ENCODE data around the gene NPY4R.
"Not testable (repeated sequence)": the region's sequence is repeated elsewhere in the genome, so short reads cannot be mapped to it uniquely, and the experiment has no call there.

The NPY4R gene

GRCh38 chr10:46465765-46466164, at the start of gene NPY4R:
NPY4R (minus strand) TSS chr10:46465958; CDS start chr10:46462635, 3,323 bp downstream.
- not testable (repeated sequence) for DNase-seq

- no peak for DNase-seq
Observed at GRCh38 chr10:46515366-46515765, 49.6 kb upstream of the NPY4R start.

GRCh38 chr10:46514899-46515298, 49.1 kb upstream of the NPY4R start:
- DNase-seq = no peak

- no peak for DNase-seq
Observed at GRCh38 chr10:46514431-46514861, 48.7 kb upstream of the NPY4R start.

GRCh38 chr10:46513333-46513732, 47.6 kb upstream of the NPY4R start:
- not testable (repeated sequence) for DNase-seq

GRCh38 chr10:46512725-46513124, 47.0 kb upstream of the NPY4R start:
- DNase-seq = not testable (repeated sequence)

GRCh38 chr10:46512002-46512401, 46.2 kb upstream of the NPY4R start:
- not testable (repeated sequence) for DNase-seq

GRCh38 chr10:46499990-46500389, 34.2 kb upstream of the NPY4R start:
- not testable (repeated sequence) for DNase-seq

- DNase-seq = not testable (repeated sequence)
Observed at GRCh38 chr10:46498985-46499703, 33.4 kb upstream of the NPY4R start.

- DNase-seq = not testable (repeated sequence)
Observed at GRCh38 chr10:46497878-46498277, 32.1 kb upstream of the NPY4R start.

- DNase-seq = not testable (repeated sequence)
Observed at GRCh38 chr10:46497401-46497800, 31.6 kb upstream of the NPY4R start.

- DNase-seq = not testable (repeated sequence)
Observed at GRCh38 chr10:46491364-46492114, 25.8 kb upstream of the NPY4R start.

GRCh38 chr10:46490285-46490684, 24.5 kb upstream of the NPY4R start:
- not testable (repeated sequence) for DNase-seq

GRCh38 chr10:46486459-46486858, 20.7 kb upstream of the NPY4R start:
- DNase-seq = not testable (repeated sequence)

GRCh38 chr10:46474746-46475320, 9.1 kb upstream of the NPY4R start:
- not testable (repeated sequence) for DNase-seq

GRCh38 chr10:46473758-46474157, 8.0 kb upstream of the NPY4R start:
- not testable (repeated sequence) for DNase-seq

GRCh38 chr10:46470134-46470533, 4.4 kb upstream of the NPY4R start:
- DNase-seq = not testable (repeated sequence)

GRCh38 chr10:46468119-46468809, 2.5 kb upstream of the NPY4R start:
- not testable (repeated sequence) for DNase-seq

- not testable (repeated sequence) for DNase-seq
Observed at GRCh38 chr10:46463608-46464007, 2.1 kb downstream of the NPY4R start.

- not testable (repeated sequence) for DNase-seq
Observed at GRCh38 chr10:46462276-46462675, 3.5 kb downstream of the NPY4R start.

GRCh38 chr10:46459579-46459978, 6.2 kb downstream of the NPY4R start:
- DNase-seq = not testable (repeated sequence)

GRCh38 chr10:46457071-46457470, 8.7 kb downstream of the NPY4R start:
- DNase-seq = not testable (repeated sequence)

GRCh38 chr10:46455992-46456391, 9.8 kb downstream of the NPY4R start:
- DNase-seq = not testable (repeated sequence)

Measured in NCI-H748 treated with DMSO at 0.1 percent for 48 hours (cell line).